ENCODE results near the gene AMD1.
A peak's percentile ranks its signal among the peaks of the same experiment; 100 is the strongest.
"Not testable (repeated sequence)": the region's sequence is repeated elsewhere in the genome, so short reads cannot be mapped to it uniquely, and the experiment has no call there.

The AMD1 gene
- long read RNA-seq, donor 1, full-length matches to known transcripts = 20 of 20 reads
- long read RNA-seq, donor 1, partial matches to known transcripts = 0 of 20 reads
- long read RNA-seq, donor 1, other reads (novel, unspliced or antisense) = 0 of 20 reads
- long read RNA-seq, donor 2, transcript AMD1-204 (9 exons, 3,438 nt) = major isoform, 13 of 13 reads
- long read RNA-seq, donor 2, partial matches to known transcripts = 0 of 13 reads
- long read RNA-seq, donor 2, other reads (novel, unspliced or antisense) = 0 of 13 reads
- long read RNA-seq, donor 3, partial matches to known transcripts = 0 of 2 reads
- long read RNA-seq, donor 3, other reads (novel, unspliced or antisense) = 0 of 2 reads
- long read RNA-seq, donor 4, full-length matches to known transcripts = 18 of 24 reads
- long read RNA-seq, donor 4, partial matches to known transcripts = 6 of 24 reads
- long read RNA-seq, donor 4, other reads (novel, unspliced or antisense) = 0 of 24 reads
- long read RNA-seq, donor 5, transcript AMD1-204 (9 exons, 3,438 nt) = major isoform, 20 of 20 reads
- long read RNA-seq, donor 5, partial matches to known transcripts = 0 of 20 reads
- long read RNA-seq, donor 5, other reads (novel, unspliced or antisense) = 0 of 20 reads
- long read RNA-seq, donor 6, full-length matches to known transcripts = 12 of 12 reads
- long read RNA-seq, donor 6, partial matches to known transcripts = 0 of 12 reads
- long read RNA-seq, donor 6, other reads (novel, unspliced or antisense) = 0 of 12 reads
- long read RNA-seq, donor 7, full-length matches to known transcripts = 32 of 39 reads
- long read RNA-seq, donor 7, partial matches to known transcripts = 7 of 39 reads
- long read RNA-seq, donor 7, other reads (novel, unspliced or antisense) = 0 of 39 reads
- long read RNA-seq, donor 8, full-length matches to known transcripts = 27 of 27 reads
- long read RNA-seq, donor 8, partial matches to known transcripts = 0 of 27 reads
- long read RNA-seq, donor 8, other reads (novel, unspliced or antisense) = 0 of 27 reads

GRCh38 chr6:110873981-110874879, at the start of gene AMD1:
TSS of gene AMD1 (plus strand) at chr6:110874785. CDS start at chr6:110875106, 321 bp downstream.
- DNase-seq = peak; percentile 93

GRCh38 chr6:110826236-110827129, 48.1 kb upstream of the AMD1 start:
- no peak for DNase-seq

- no peak for DNase-seq
These were observed 46.2 kb upstream of the AMD1 start for GRCh38 chr6:110828396-110828795.

- no peak for DNase-seq
These were observed 43.2 kb upstream of the AMD1 start for GRCh38 chr6:110831405-110831804.

GRCh38 chr6:110833831-110834230, 40.8 kb upstream of the AMD1 start:
- no peak for DNase-seq

GRCh38 chr6:110835751-110836150, 38.8 kb upstream of the AMD1 start:
- not testable (repeated sequence) for DNase-seq

GRCh38 chr6:110841266-110841665, 33.3 kb upstream of the AMD1 start:
- no peak for DNase-seq

GRCh38 chr6:110849781-110850180, 24.8 kb upstream of the AMD1 start:
- no peak for DNase-seq

GRCh38 chr6:110852773-110853172, 21.8 kb upstream of the AMD1 start:
- DNase-seq = no peak

- no peak for DNase-seq
These were observed 20.7 kb upstream of the AMD1 start for GRCh38 chr6:110853754-110854477.

GRCh38 chr6:110856296-110856695, 18.3 kb upstream of the AMD1 start:
- no peak for DNase-seq

- DNase-seq = no peak
These were observed 16.6 kb upstream of the AMD1 start for GRCh38 chr6:110858016-110858415.

GRCh38 chr6:110858562-110859214, 15.9 kb upstream of the AMD1 start:
- DNase-seq = no peak

- no peak for DNase-seq
These were observed 15.2 kb upstream of the AMD1 start for GRCh38 chr6:110859335-110859792.

GRCh38 chr6:110864824-110865223, 9.8 kb upstream of the AMD1 start:
- no peak for DNase-seq

GRCh38 chr6:110874880-110875547, 429 bp downstream of the AMD1 start:
- DNase-seq = peak; percentile 92

GRCh38 chr6:110875548-110876169, 1.1 kb downstream of the AMD1 start:
- peak; percentile 91 for DNase-seq

GRCh38 chr6:110876170-110876773, 1.7 kb downstream of the AMD1 start:
- peak; percentile 85 for DNase-seq
